HG02943 (cell line): Measurements from ENCODE around the gene COQ5.

Experiments used
- ATAC-seq: cut with Tn5 transposase; IDR thresholded peaks from one replicate; pipeline ENCODE4 v1.9.1; 2021; ENCODE audit warnings: mild to moderate bottlenecking, low read depth, moderate library complexity; ENCODE audit not compliant: unreplicated experiment

Gene COQ5

DNA sequence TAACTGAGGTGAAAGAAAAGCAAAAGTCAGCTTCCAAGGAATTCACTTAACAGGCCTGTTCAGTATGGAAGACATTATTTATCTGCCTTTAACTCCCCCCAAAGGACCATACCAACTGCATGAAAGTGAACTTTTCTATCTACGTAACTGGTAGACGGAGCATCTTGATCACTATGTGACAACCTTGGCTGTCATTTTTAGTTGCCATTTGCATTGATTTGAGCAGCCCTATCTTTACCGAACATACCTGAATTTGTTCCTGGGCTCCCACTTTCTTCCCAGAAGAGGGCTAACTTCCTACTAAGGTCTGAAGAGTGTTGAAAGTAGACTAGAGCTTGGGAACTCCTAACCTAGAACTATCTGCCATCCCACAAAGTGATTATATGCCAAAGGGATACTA, 68.8 kb downstream of the COQ5 start:
- ATAC-seq = no peak

DNA sequence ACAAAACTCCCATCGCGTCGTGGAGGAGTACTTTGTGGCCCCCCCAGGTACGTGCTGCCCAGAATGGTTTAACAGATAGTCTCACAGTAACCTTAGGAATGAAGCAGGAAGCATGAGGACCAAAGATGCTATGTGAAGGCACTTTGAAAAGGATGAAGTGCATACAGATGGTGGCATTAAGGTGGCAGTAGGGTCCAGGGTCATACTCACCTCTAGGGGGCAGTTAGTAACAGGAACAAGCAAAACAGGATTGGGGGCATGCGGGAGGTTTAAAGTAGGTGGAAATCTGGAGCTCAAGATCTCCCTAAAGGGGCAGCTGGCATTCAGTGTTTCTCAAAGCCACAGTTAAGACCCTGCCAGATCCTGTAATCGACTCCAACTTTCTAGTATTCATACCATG, 71.8 kb downstream of the COQ5 start:
- ATAC-seq = no peak

- ATAC-seq = no peak
These were observed 73.7 kb downstream of the COQ5 start for GRCh38 chr12:120455302-120455701.

DNA sequence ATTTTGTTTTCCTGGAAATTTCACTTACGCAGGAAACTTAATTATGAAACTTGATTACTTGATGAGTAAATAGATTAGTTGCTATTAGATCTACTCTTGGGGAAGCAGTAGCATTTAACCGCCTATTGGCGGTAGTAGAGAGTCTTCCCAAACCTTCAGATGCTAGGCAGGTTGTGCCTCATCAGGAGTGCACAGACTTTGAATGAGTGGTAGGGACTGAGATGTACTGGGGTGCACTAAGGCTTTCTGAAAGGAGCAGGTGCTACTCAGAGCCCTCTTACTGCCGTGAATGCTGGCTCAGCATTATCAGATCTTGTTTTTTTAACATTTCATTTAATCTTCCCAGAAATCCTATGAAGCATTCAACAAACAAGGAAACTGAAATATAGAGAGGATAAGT, 75.0 kb downstream of the COQ5 start:
- ATAC-seq = no peak
